ENCODE data around the gene RASL10A.

GRCh38 chr22:29344137-29344536 is 28.6 kb upstream of the RASL10A start:
- TF ChIP-seq CTCF (IDR thresholded peaks at IDR 0.05 in 4 of 5, conservative IDR thresholded peaks at IDR 0.05 in 1 of 5): no peak
- TF ChIP-seq POLR2A (IDR thresholded peaks at IDR 0.05): no peak

Measured in gastrocnemius medialis (tissue), 4 donors.